Activated T-cell treated with anti-CD3 and anti-CD28 coated beads, Interleukin-2, amount 50 U/mL, for 48 hours (primary cell): ENCODE data around the gene RSBN1L.
"Not testable (repeated sequence)": the region's sequence is repeated elsewhere in the genome, so short reads cannot be mapped to it uniquely, and the experiment has no call there.

Source experiments
- DNase-seq, 2 experiments: peaks; one replicate each; pipeline ENCODE4 v3.0.0-alpha.2; 2020

The RSBN1L gene

GRCh38 chr7:77690289-77690688, 6.0 kb upstream of the RSBN1L start:
- DNase-seq = no peak

GRCh38 chr7:77691892-77692491, 4.3 kb upstream of the RSBN1L start:
- DNase-seq = no peak

GRCh38 chr7:77693830-77694583, 2.3 kb upstream of the RSBN1L start:
- no peak for DNase-seq

GRCh38 chr7:77696643-77697534, 630 bp downstream of the RSBN1L start:
- DNase-seq = peak; percentile 80 to 83

GRCh38 chr7:77697535-77697831, 1.2 kb downstream of the RSBN1L start:
- DNase-seq = no peak

GRCh38 chr7:77698042-77698625, 1.9 kb downstream of the RSBN1L start:
- no peak for DNase-seq

GRCh38 chr7:77699056-77699455, 2.8 kb downstream of the RSBN1L start:
- no peak for DNase-seq

- DNase-seq = no peak
Measured at GRCh38 chr7:77702513-77702912, 6.3 kb downstream of the RSBN1L start.

GRCh38 chr7:77702968-77703472, 6.8 kb downstream of the RSBN1L start:
- no peak for DNase-seq

GRCh38 chr7:77703669-77704068, 7.4 kb downstream of the RSBN1L start:
- DNase-seq = not testable (repeated sequence)

GRCh38 chr7:77707504-77707992, 11.3 kb downstream of the RSBN1L start:
- DNase-seq = no peak

GRCh38 chr7:77710067-77710466, 13.8 kb downstream of the RSBN1L start:
- DNase-seq = no peak

- no peak for DNase-seq
Measured at GRCh38 chr7:77710861-77711260, 14.6 kb downstream of the RSBN1L start.

- DNase-seq = no peak
Measured at GRCh38 chr7:77714195-77714594, 17.9 kb downstream of the RSBN1L start.

GRCh38 chr7:77714931-77715330, 18.7 kb downstream of the RSBN1L start:
- peak in 1 of 2 experiments; percentile 29 for DNase-seq

GRCh38 chr7:77716804-77717203, 20.5 kb downstream of the RSBN1L start:
- DNase-seq = no peak

- not testable (repeated sequence) for DNase-seq
Measured at GRCh38 chr7:77717566-77717965, 21.3 kb downstream of the RSBN1L start.

GRCh38 chr7:77727527-77727926, 31.3 kb downstream of the RSBN1L start:
- DNase-seq = no peak

- no peak for DNase-seq
Measured at GRCh38 chr7:77727936-77728701, 31.9 kb downstream of the RSBN1L start.

GRCh38 chr7:77729574-77730348, 33.5 kb downstream of the RSBN1L start:
- no peak for DNase-seq

- DNase-seq = no peak
Measured at GRCh38 chr7:77731716-77732115, 35.5 kb downstream of the RSBN1L start.
